Ovary (tissue), 9 donors: ENCODE data around the gene ZNF598. TPM values are rescaled to one million over a fixed set of nuclear protein-coding genes. Genes with fewer than 3 reads are reported as not detected.

Experiments
- DNase-seq, 5 donors: peaks; one replicate each; pipeline ENCODE4 v3.0.0-alpha.2; 2019 to 2020
- H3K27ac ChIP-seq, 2 donors: fragments of 200-600 bp; one replicate each; pipeline versions ENCODE4 v1.5.1 to v1.8.0; 2019 to 2022
- H3K27me3 ChIP-seq: fragments of 200-600 bp; one replicate; pipeline ENCODE4 v1.8.0; 2022
- H3K36me3 ChIP-seq: fragments of 200-600 bp; sonication (generic); one replicate; pipeline ENCODE4 v1.5.1; 2019
- H3K4me1 ChIP-seq: one replicate; pipeline ENCODE4 v1.8.1; 2013; ENCODE audit warnings: mild to moderate bottlenecking, moderate library complexity; ENCODE audit not compliant: insufficient read depth
- H3K4me3 ChIP-seq: fragments of 200-600 bp; sonication (generic); one replicate; pipeline ENCODE4 v1.5.1; 2017
- H3K9me3 ChIP-seq, 2 donors: fragments of 200-600 bp in 1 of 2; sonication (generic) in 1 of 2; one replicate each; pipeline versions ENCODE4 v1.5.1 to v1.8.1; 2013 to 2019; ENCODE audit warnings: mild to moderate bottlenecking in 1 of 2, moderate library complexity in 1 of 2
- CTCF ChIP-seq, 3 donors: fragments of 450-650 bp in 2 of 3; fragments of 200-600 bp in 1 of 3; IDR thresholded peaks; one replicate each; pipeline versions ENCODE4 v1.5.1 to v1.8.0; 2016 to 2022; ENCODE audit warnings: antibody characterized with exemption in 3 of 3, mild to moderate bottlenecking in 1 of 3
- EP300 ChIP-seq: sonication (generic); formaldehyde crosslinking; IDR thresholded peaks from one replicate; pipeline ENCODE4 v1.6.1; 2017; ENCODE audit warnings: antibody characterized with exemption
- POLR2A ChIP-seq: fragments of 450-650 bp; IDR thresholded peaks from one replicate; pipeline ENCODE4 v1.6.1; 2017; ENCODE audit warnings: antibody characterized with exemption, mild to moderate bottlenecking, moderate library complexity
- WGBS, 3 donors: extraction: QIAGEN DNeasy Blood & Tissue Kit in 1 of 3; methylation state at CpG; one replicate each; pipeline versions ENCODE4 v1.1.5 to v1.1.7; 2013 to 2017; 5-methylcytosine and 5-hydroxymethylcytosine counted together
- intact Hi-C, 4 donors: fragments of 100-400 bp; cut with DNase I; formaldehyde crosslinking; loops; one replicate each; pipeline versions ENCODE4 v1.11.0 to v1.15.1; 2022 to 2023
- polyA plus RNA-seq, 2 donors: library from polyadenylated mRNA; stranded (reverse); fragments of 200-250 nt in 1 of 2; fragments of 350-450 nt in 1 of 2; fragmentation: Illumina TruSeq in 1 of 2; extraction: RNeasy Lipid Tissue Mini Kit (QIAGEN cat#74804) in 1 of 2; gene quantifications; one replicate each; pipeline ENCODE4 v1.2.3, GENCODE V29; 2013 to 2014
- total RNA-seq, 7 donors: library from RNA; depleted of rRNA in 2 of 7; stranded (reverse); fragments of >200 nt in 2 of 7; fragmentation: NEBNext Ultra II Directional in 3 of 7; extraction: Animal tissue kit (Norgen Biotek cat#: 25700) in 3 of 7; gene quantifications; one replicate each; pipeline versions ENCODE4 v1.1.0 to v1.2.4, GENCODE V29; 2016 to 2023
- donor health status: DM: no; HTN: no; CAD: no; lungs with moderate emphysema.
- donor health status: DM: no; HTN: no; CAD: no.
- donor health status: Bipolar disorder and iron deficiency.
- donor health status: DM: yes; HTN: yes; CAD: no.
- donor health status: DM: no; HTN: no; CAD: no.
- donor health status: DM: yes; HTN: yes; CAD: no.

The ZNF598 gene
- total and polyA plus RNA-seq, 9 donors = 0.95 to 44.5 (median 30.3) TPM

- TF ChIP-seq EP300 (no peak), POLR2A (no peak), CTCF (IDR thresholded peaks at IDR 0.05) (no peak)
- peaks cover 50% of the 10 kb centered on the region for H3K4me1 ChIP-seq
- WGBS, 3 donors = 17 to 21% (median 19%) methylated on average over 30 to 37 of the region's 37 CpGs
- no peaks in the 10 kb centered on the region for H3K36me3 ChIP-seq
- intact Hi-C loops = no loop called here
- peak overlapping the region; percentile 17 for H3K4me3 ChIP-seq
- H3K27ac ChIP-seq = peak overlapping the region; percentile 74 to 82
- H3K27me3 ChIP-seq = no peaks in the 10 kb centered on the region
- no peaks in the 10 kb centered on the region for H3K9me3 ChIP-seq
- peak in 4 of 5 donors; percentile 72 to 82 (median 78) for DNase-seq
Observed at GRCh38 chr16:2033057-2033908, 23.7 kb upstream of the ZNF598 start.

- Histone ChIP-seq H3K27ac (peak overlapping the region; percentile 74 to 82), H3K4me3 (peak overlapping the region; percentile 17), H3K4me1 (peaks cover 49% of the 10 kb centered on the region), H3K9me3 (no peaks in the 10 kb centered on the region), H3K27me3 (no peaks in the 10 kb centered on the region), H3K36me3 (no peaks in the 10 kb centered on the region)
- no peak for TF ChIP-seq EP300
- TF ChIP-seq CTCF (IDR thresholded peaks at IDR 0.05) = no peak
- no peak for TF ChIP-seq POLR2A
- WGBS, 3 donors = 74 to 80% (median 76%) methylated on average over 14 to 15 of the region's 15 CpGs
- intact Hi-C loops = no loop called here
- DNase-seq = no peak
Observed at GRCh38 chr16:2032285-2033056, 22.9 kb upstream of the ZNF598 start.

- no peak overlapping the region for H3K27ac ChIP-seq
- H3K36me3 ChIP-seq = no peaks in the 10 kb centered on the region
- intact Hi-C loops = no loop called here
- WGBS, 3 donors = 68 to 75% (median 73%) methylated on average over 11 of the region's 11 CpGs
- H3K9me3 ChIP-seq = no peaks in the 10 kb centered on the region
- H3K27me3 ChIP-seq = no peaks in the 10 kb centered on the region
- no peak overlapping the region for H3K4me3 ChIP-seq
- TF ChIP-seq EP300 = no peak
- TF ChIP-seq POLR2A = no peak
- TF ChIP-seq CTCF (IDR thresholded peaks at IDR 0.05) = no peak
- DNase-seq = no peak
- H3K4me1 ChIP-seq = peaks cover 36% of the 10 kb centered on the region
Observed at GRCh38 chr16:2031081-2031577, 21.5 kb upstream of the ZNF598 start.

GRCh38 chr16:2030036-2030435 is 20.4 kb upstream of the ZNF598 start:
- Histone ChIP-seq H3K27me3 (no peaks in the 10 kb centered on the region), H3K4me3 (no peak overlapping the region), H3K9me3 (no peaks in the 10 kb centered on the region), H3K36me3 (no peaks in the 10 kb centered on the region), H3K4me1 (peaks cover 26% of the 10 kb centered on the region), H3K27ac (peak overlapping the region in 1 of 2 donors; percentile 30)
- TF ChIP-seq EP300 (no peak), POLR2A (no peak), CTCF (IDR thresholded peaks at IDR 0.05) (no peak)
- 84 to 92% (median 91%) methylated on average over 11 of the region's 11 CpGs for WGBS, 3 donors
- no peak for DNase-seq
- intact Hi-C loops = no loop called here
